ENCODE results near the gene DENND1A. TPM values are rescaled to one million over a fixed set of nuclear protein-coding genes. Genes with fewer than 3 reads are reported as not detected.
A peak's percentile ranks its signal among the peaks of the same experiment; 100 is the strongest.
"Not testable (repeated sequence)": the region's sequence is repeated elsewhere in the genome, so short reads cannot be mapped to it uniquely, and the experiment has no call there.

The DENND1A gene
- total RNA-seq, 1 donor from 2014 or later: 12.7 TPM

DNA sequence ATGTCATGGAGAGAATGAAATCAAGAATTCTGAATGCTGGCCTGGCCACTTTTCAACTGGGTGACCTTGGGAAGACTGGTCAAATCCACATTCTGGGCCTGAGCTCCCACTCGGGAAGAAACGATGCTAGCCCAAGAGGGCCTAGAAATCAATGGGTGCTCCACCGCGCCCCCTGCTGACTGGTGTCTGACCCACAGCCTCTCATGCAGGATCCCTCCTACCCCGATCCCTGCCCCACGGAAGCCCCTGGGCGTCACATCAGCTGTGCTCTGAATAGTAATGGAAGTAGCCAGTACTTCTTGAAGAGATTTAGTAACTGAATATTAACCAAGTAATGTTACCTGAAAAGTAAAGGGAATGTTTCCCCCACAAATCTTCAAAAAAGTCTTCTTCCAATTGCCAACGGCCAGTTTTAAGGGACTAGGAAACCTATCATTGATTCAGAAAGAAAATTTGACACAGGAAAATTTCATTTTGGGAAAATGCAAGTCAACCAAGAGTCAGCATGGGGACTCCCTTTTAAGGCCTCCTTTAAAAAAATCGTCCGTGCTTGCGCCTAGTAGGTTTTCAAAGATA lies 530.0 kb downstream of the DENND1A start:
- no peak overlapping the region for H3K4me3 Mint-ChIP-seq (ENCODE audit: unreplicated experiment)
- no peak overlapping the region for H3K27ac Mint-ChIP-seq (ENCODE audit: unreplicated experiment)
- H4K20me1 ChIP-seq (ENCODE audit: insufficient read depth, low read length): peaks cover 3% of the 10 kb centered on the region
- no peaks in the 10 kb centered on the region for H3K79me2 ChIP-seq (ENCODE audit: insufficient read depth, low read length)
- TF ChIP-seq, protein P1, sequence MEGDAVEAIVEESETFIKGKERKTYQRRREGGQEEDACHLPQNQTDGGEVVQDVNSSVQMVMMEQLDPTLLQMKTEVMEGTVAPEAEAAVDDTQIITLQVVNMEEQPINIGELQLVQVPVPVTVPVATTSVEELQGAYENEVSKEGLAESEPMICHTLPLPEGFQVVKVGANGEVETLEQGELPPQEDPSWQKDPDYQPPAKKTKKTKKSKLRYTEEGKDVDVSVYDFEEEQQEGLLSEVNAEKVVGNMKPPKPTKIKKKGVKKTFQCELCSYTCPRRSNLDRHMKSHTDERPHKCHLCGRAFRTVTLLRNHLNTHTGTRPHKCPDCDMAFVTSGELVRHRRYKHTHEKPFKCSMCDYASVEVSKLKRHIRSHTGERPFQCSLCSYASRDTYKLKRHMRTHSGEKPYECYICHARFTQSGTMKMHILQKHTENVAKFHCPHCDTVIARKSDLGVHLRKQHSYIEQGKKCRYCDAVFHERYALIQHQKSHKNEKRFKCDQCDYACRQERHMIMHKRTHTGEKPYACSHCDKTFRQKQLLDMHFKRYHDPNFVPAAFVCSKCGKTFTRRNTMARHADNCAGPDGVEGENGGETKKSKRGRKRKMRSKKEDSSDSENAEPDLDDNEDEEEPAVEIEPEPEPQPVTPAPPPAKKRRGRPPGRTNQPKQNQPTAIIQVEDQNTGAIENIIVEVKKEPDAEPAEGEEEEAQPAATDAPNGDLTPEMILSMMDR (IDR thresholded peaks at IDR 0.05; ENCODE audit: insufficient read depth, low read depth, low read length): peak; percentile 28
- TF ChIP-seq EZH2 (IDR thresholded peaks at IDR 0.05; ENCODE audit: insufficient read depth, low read length): no peak
- no peak overlapping the region for H3K27ac ChIP-seq (ENCODE audit: low read depth, low read length)
- H3K27me3 ChIP-seq (ENCODE audit: insufficient read depth, low read length): peaks cover 2% of the 10 kb centered on the region
- no peak for DNase-seq (ENCODE audit: low read depth)
- peaks cover 3% of the 10 kb centered on the region for H3K36me3 Mint-ChIP-seq (ENCODE audit: low read depth, unreplicated experiment)
- H2AFZ ChIP-seq (ENCODE audit: low read depth, low read length): no peak overlapping the region
- H3K9ac ChIP-seq (ENCODE audit: low read length): no peak overlapping the region
- no peaks in the 10 kb centered on the region for H3K4me1 ChIP-seq (ENCODE audit: insufficient read depth, low read length)
- no peak overlapping the region for H3K4me3 ChIP-seq (ENCODE audit: insufficient read depth, low read depth, low read length)
- H3K4me2 ChIP-seq (ENCODE audit: low read length): no peak overlapping the region
- peaks cover 1% of the 10 kb centered on the region for H3K9me3 Mint-ChIP-seq (ENCODE audit: unreplicated experiment)
- no peaks in the 10 kb centered on the region for H3K36me3 ChIP-seq (ENCODE audit: insufficient read depth, low read length)
- no peaks in the 10 kb centered on the region for H3K9me3 ChIP-seq (ENCODE audit: insufficient read depth, low read depth, low read length)
- FAIRE-seq: no peak
- H3K27me3 Mint-ChIP-seq (ENCODE audit: low read depth, unreplicated experiment): peaks cover 30% of the 10 kb centered on the region
- peaks cover 6% of the 10 kb centered on the region for H3K4me1 Mint-ChIP-seq (ENCODE audit: low read depth, unreplicated experiment)

DNA sequence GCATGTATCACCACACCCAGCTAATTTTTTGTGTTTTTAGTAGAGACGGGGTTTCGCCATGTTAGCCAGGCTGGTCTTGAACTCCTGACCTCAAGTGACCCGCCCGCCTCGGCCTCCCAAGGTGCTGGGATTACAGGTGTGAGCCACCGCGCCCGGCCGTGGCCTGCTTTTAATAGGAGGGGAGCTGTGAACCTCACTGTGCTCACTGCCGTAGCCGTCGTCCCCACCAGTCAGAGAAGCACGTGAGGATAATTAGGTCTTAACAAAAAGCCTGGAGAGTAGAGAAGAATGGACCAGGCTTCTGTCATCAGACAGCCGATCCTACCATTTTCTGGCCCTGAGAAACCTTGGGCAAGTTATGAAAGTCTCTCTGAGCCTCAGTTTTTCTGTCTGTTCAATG lies 531.0 kb downstream of the DENND1A start:
- H3K4me3 Mint-ChIP-seq (ENCODE audit: unreplicated experiment): not testable (repeated sequence)

DNA sequence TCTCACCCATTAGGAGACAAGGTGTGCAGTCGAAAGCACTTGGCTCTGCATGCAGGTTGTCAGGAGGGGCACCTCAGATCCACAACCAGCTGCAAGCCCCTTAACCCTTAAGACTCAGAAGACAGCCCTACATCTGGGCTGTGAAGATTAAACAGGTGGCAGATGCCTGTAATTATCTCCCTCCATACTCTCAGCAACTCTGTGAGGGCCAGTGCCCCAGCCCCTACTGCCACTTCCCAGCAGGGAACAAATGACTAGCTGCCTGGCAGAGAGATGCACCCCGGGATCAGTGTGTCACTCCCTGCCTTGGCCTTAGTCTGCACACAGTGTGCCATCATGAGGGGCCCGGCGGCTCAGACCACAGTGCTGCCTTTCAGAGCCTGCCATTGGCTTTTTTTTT lies 532.0 kb downstream of the DENND1A start:
- H3K36me3 Mint-ChIP-seq (ENCODE audit: low read depth, unreplicated experiment): peaks cover 3% of the 10 kb centered on the region
- H3K27ac ChIP-seq (ENCODE audit: low read depth, low read length): no peak overlapping the region
- no peaks in the 10 kb centered on the region for H3K79me2 ChIP-seq (ENCODE audit: insufficient read depth, low read length)
- H3K27me3 Mint-ChIP-seq (ENCODE audit: low read depth, unreplicated experiment): peaks cover 21% of the 10 kb centered on the region
- peaks cover 11% of the 10 kb centered on the region for H3K4me1 Mint-ChIP-seq (ENCODE audit: low read depth, unreplicated experiment)
- no peaks in the 10 kb centered on the region for H3K9me3 ChIP-seq (ENCODE audit: insufficient read depth, low read depth, low read length)
- no peaks in the 10 kb centered on the region for H3K36me3 ChIP-seq (ENCODE audit: insufficient read depth, low read length)
- H3K9ac ChIP-seq (ENCODE audit: low read length): no peak overlapping the region
- no peak overlapping the region for H3K4me3 Mint-ChIP-seq (ENCODE audit: unreplicated experiment)
- H2AFZ ChIP-seq (ENCODE audit: low read depth, low read length): no peak overlapping the region
- H3K4me3 ChIP-seq (ENCODE audit: insufficient read depth, low read depth, low read length): no peak overlapping the region
- no peak overlapping the region for H3K27ac Mint-ChIP-seq (ENCODE audit: unreplicated experiment)
- H3K4me2 ChIP-seq (ENCODE audit: low read length): no peak overlapping the region
- no peak for TF ChIP-seq EZH2 (IDR thresholded peaks at IDR 0.05; ENCODE audit: insufficient read depth, low read length)
- TF ChIP-seq, protein P1 (IDR thresholded peaks at IDR 0.05; ENCODE audit: insufficient read depth, low read depth, low read length): no peak
- no peak for DNase-seq (ENCODE audit: low read depth)
- no peaks in the 10 kb centered on the region for H3K27me3 ChIP-seq (ENCODE audit: insufficient read depth, low read length)
- FAIRE-seq: no peak
- H4K20me1 ChIP-seq (ENCODE audit: insufficient read depth, low read length): peaks cover 3% of the 10 kb centered on the region
- no peaks in the 10 kb centered on the region for H3K4me1 ChIP-seq (ENCODE audit: insufficient read depth, low read length)
- H3K9me3 Mint-ChIP-seq (ENCODE audit: unreplicated experiment): peaks cover 6% of the 10 kb centered on the region

More for the DNA sequence above, 531.0 kb downstream of the DENND1A start:
- not testable (repeated sequence) for H3K4me3 ChIP-seq (ENCODE audit: insufficient read depth, low read depth, low read length); H3K9me3 Mint-ChIP-seq (ENCODE audit: unreplicated experiment); H3K4me2 ChIP-seq (ENCODE audit: low read length); FAIRE-seq; H2AFZ ChIP-seq (ENCODE audit: low read depth, low read length); H3K36me3 Mint-ChIP-seq (ENCODE audit: low read depth, unreplicated experiment); DNase-seq (ENCODE audit: low read depth); H3K27ac ChIP-seq (ENCODE audit: low read depth, low read length); H3K9me3 ChIP-seq (ENCODE audit: insufficient read depth, low read depth, low read length); H3K27ac Mint-ChIP-seq (ENCODE audit: unreplicated experiment); H3K36me3 ChIP-seq (ENCODE audit: insufficient read depth, low read length); H3K79me2 ChIP-seq (ENCODE audit: insufficient read depth, low read length); H4K20me1 ChIP-seq (ENCODE audit: insufficient read depth, low read length); H3K27me3 ChIP-seq (ENCODE audit: insufficient read depth, low read length); H3K9ac ChIP-seq (ENCODE audit: low read length); H3K4me1 ChIP-seq (ENCODE audit: insufficient read depth, low read length)
- H3K27me3 Mint-ChIP-seq (ENCODE audit: low read depth, unreplicated experiment): peaks cover 28% of the 10 kb centered on the region
- peaks cover 11% of the 10 kb centered on the region for H3K4me1 Mint-ChIP-seq (ENCODE audit: low read depth, unreplicated experiment)

Data from astrocyte (in vitro differentiated cells and primary cell).